CD4-positive, CD25-positive, alpha-beta regulatory T cell (primary cell): ENCODE measurements around the gene WNT7B. TPM values are rescaled to one million over a fixed set of nuclear protein-coding genes. Genes with fewer than 3 reads are reported as not detected.
A peak's percentile ranks its signal among the peaks of the same experiment; 100 is the strongest.

Experiments
- ATAC-seq, 2 donors: fragments of 150-1000 bp; cut with Tn5 transposase; one replicate each; pipeline ENCODE4 v1.10.0; 2021; ENCODE audit warnings: low read depth in 2 of 2, moderate number of reproducible peaks in 2 of 2, moderate library complexity in 1 of 2
- DNase-seq, 3 donors: peaks; one replicate each; pipeline versions ENCODE4 v3.0.0 to v3.0.0-alpha.2; 2012 to 2022; ENCODE audit warnings: mixed read lengths in 1 of 3
- H3K27ac ChIP-seq: one replicate; pipeline ENCODE4 v1.7.0; 2013; ENCODE audit warnings: mild to moderate bottlenecking, low read length; ENCODE audit not compliant: insufficient read depth, poor library complexity, severe bottlenecking
- H3K27me3 ChIP-seq: one replicate; pipeline ENCODE4 v1.7.0; 2013; ENCODE audit warnings: low read length; ENCODE audit not compliant: control insufficient read depth, insufficient read depth
- H3K36me3 ChIP-seq: one replicate; pipeline ENCODE4 v1.7.0; 2013; ENCODE audit warnings: mild to moderate bottlenecking, low read length, moderate library complexity; ENCODE audit not compliant: control insufficient read depth, insufficient read depth
- H3K4me1 ChIP-seq: 2 replicates; pipeline ENCODE4 v1.7.0; 2013; ENCODE audit warnings: mild to moderate bottlenecking, low read length; ENCODE audit not compliant: insufficient read depth, control insufficient read depth, poor library complexity, severe bottlenecking
- H3K4me3 ChIP-seq: one replicate; pipeline ENCODE4 v1.7.0; 2013; ENCODE audit warnings: low read depth, mild to moderate bottlenecking, low read length, moderate library complexity
- H3K9me3 ChIP-seq, 2 experiments: 1 replicate in 1 of 2; 2 replicates in 1 of 2; pipeline ENCODE4 v1.7.0; 2013; ENCODE audit warnings: low read length in 2 of 2, mild to moderate bottlenecking in 1 of 2, moderate library complexity in 1 of 2; ENCODE audit not compliant: control insufficient read depth in 2 of 2
- H3K27ac Mint-ChIP-seq, 3 donors: one replicate each; pipeline ENCODE4 v1.8.0; 2020 to 2022; ENCODE audit warnings: mild to moderate bottlenecking in 3 of 3, mixed read lengths in 3 of 3, moderate library complexity in 2 of 3
- H3K27me3 Mint-ChIP-seq: one replicate; pipeline ENCODE4 v1.8.0; 2022; ENCODE audit warnings: mild to moderate bottlenecking, mixed read lengths
- H3K36me3 Mint-ChIP-seq: one replicate; pipeline ENCODE4 v1.8.0; 2020; ENCODE audit warnings: mixed read lengths
- H3K4me1 Mint-ChIP-seq, 4 donors: one replicate each; pipeline ENCODE4 v1.8.0; 2020 to 2022; ENCODE audit warnings: mixed read lengths in 4 of 4, mild to moderate bottlenecking in 1 of 4
- H3K4me3 Mint-ChIP-seq, 4 donors: one replicate each; pipeline ENCODE4 v1.8.0; 2020 to 2022; ENCODE audit warnings: mild to moderate bottlenecking in 4 of 4, mixed read lengths in 4 of 4, moderate library complexity in 3 of 4
- H3K9me3 Mint-ChIP-seq, 7 donors: one replicate each; pipeline ENCODE4 v1.8.0; 2020 to 2022; ENCODE audit warnings: mixed read lengths in 7 of 7, mild to moderate bottlenecking in 3 of 7, moderate library complexity in 2 of 7
- polyA plus RNA-seq, 4 donors: library from polyadenylated mRNA; unstranded; fragments of 300-500 nt; fragmentation: Illumina TruSeq; gene quantifications; one replicate each; pipeline ENCODE4 v1.2.3, GENCODE V29; 2021
- total RNA-seq: library from RNA; stranded (reverse); gene quantifications from one replicate; pipeline ENCODE4 v1.2.3, GENCODE V29; 2022

Gene WNT7B
- total and polyA plus RNA-seq, 5 donors from 2014 or later: not detected

- peak overlapping the region in 1 of 3 donors; percentile 23 for H3K27ac Mint-ChIP-seq
- H3K4me1 Mint-ChIP-seq: no peaks in the 10 kb centered on the region
- peaks cover 5% of the 10 kb centered on the region for H3K27me3 Mint-ChIP-seq
- ATAC-seq (no peak), DNase-seq (no peak)
- Histone ChIP-seq H3K27ac (no peak overlapping the region), H3K9me3 (peaks cover 0 to 3% of the 10 kb centered on the region in 2 experiments), H3K4me1 (no peaks in the 10 kb centered on the region), H3K27me3 (no peaks in the 10 kb centered on the region), H3K36me3 (no peaks in the 10 kb centered on the region), H3K4me3 (no peak overlapping the region)
- peaks cover 0 to 4% (median 2%) of the 10 kb centered on the region in 7 donors for H3K9me3 Mint-ChIP-seq
- H3K36me3 Mint-ChIP-seq: no peaks in the 10 kb centered on the region
- H3K4me3 Mint-ChIP-seq: no peak overlapping the region
Observed at GRCh38 chr22:45937960-45938359, 39.0 kb downstream of the WNT7B start.

- Histone ChIP-seq H3K27me3 (no peaks in the 10 kb centered on the region), H3K27ac (no peak overlapping the region), H3K4me3 (no peak overlapping the region), H3K36me3 (no peaks in the 10 kb centered on the region), H3K4me1 (no peaks in the 10 kb centered on the region), H3K9me3 (peaks cover 0 to 3% of the 10 kb centered on the region in 2 experiments)
- no peaks in the 10 kb centered on the region for H3K4me1 Mint-ChIP-seq
- peaks cover 5% of the 10 kb centered on the region for H3K27me3 Mint-ChIP-seq
- H3K36me3 Mint-ChIP-seq: no peaks in the 10 kb centered on the region
- H3K9me3 Mint-ChIP-seq: peaks cover 0 to 4% (median 2%) of the 10 kb centered on the region in 7 donors
- no peak overlapping the region for H3K4me3 Mint-ChIP-seq
- DNase-seq (no peak), ATAC-seq (no peak)
- H3K27ac Mint-ChIP-seq: no peak overlapping the region
Observed at GRCh38 chr22:45935573-45935972, 41.4 kb downstream of the WNT7B start.

GRCh38 chr22:45934659-45935341 lies 42.2 kb downstream of the WNT7B start:
- Mint-ChIP-seq H3K9me3 (peaks cover 0 to 4% (median 3%) of the 10 kb centered on the region in 7 donors), H3K27ac (no peak overlapping the region), H3K27me3 (peaks cover 5% of the 10 kb centered on the region), H3K4me1 (no peaks in the 10 kb centered on the region), H3K36me3 (no peaks in the 10 kb centered on the region), H3K4me3 (no peak overlapping the region)
- Histone ChIP-seq H3K4me3 (no peak overlapping the region), H3K36me3 (no peaks in the 10 kb centered on the region), H3K27ac (no peak overlapping the region), H3K9me3 (peaks cover 0 to 3% of the 10 kb centered on the region in 2 experiments), H3K4me1 (no peaks in the 10 kb centered on the region), H3K27me3 (no peaks in the 10 kb centered on the region)
- no peak for DNase-seq
- no peak for ATAC-seq

- H3K9me3 Mint-ChIP-seq: peaks cover 0 to 4% (median 3%) of the 10 kb centered on the region in 7 donors
- no peaks in the 10 kb centered on the region for H3K36me3 Mint-ChIP-seq
- H3K4me1 Mint-ChIP-seq: no peaks in the 10 kb centered on the region
Observed at GRCh38 chr22:45934168-45934564, 42.8 kb downstream of the WNT7B start.

GRCh38 chr22:45933506-45934167 lies 43.3 kb downstream of the WNT7B start:
- no peak for ATAC-seq
- H3K36me3 Mint-ChIP-seq: no peaks in the 10 kb centered on the region
- Histone ChIP-seq H3K27ac (no peak overlapping the region), H3K9me3 (no peaks in the 10 kb centered on the region), H3K36me3 (no peaks in the 10 kb centered on the region), H3K4me3 (no peak overlapping the region), H3K27me3 (no peaks in the 10 kb centered on the region), H3K4me1 (no peaks in the 10 kb centered on the region)
- peaks cover 5% of the 10 kb centered on the region for H3K27me3 Mint-ChIP-seq
- H3K4me3 Mint-ChIP-seq: no peak overlapping the region
- H3K4me1 Mint-ChIP-seq: no peaks in the 10 kb centered on the region
- H3K27ac Mint-ChIP-seq: no peak overlapping the region
- DNase-seq: no peak
- peaks cover 0 to 4% (median 3%) of the 10 kb centered on the region in 7 donors for H3K9me3 Mint-ChIP-seq

More at GRCh38 chr22:45934168-45934564, 42.8 kb downstream of the WNT7B start:
- Histone ChIP-seq H3K36me3 (no peaks in the 10 kb centered on the region), H3K9me3 (peaks cover 0 to 3% of the 10 kb centered on the region in 2 experiments), H3K4me3 (no peak overlapping the region), H3K27ac (no peak overlapping the region), H3K27me3 (no peaks in the 10 kb centered on the region), H3K4me1 (no peaks in the 10 kb centered on the region)
- H3K27me3 Mint-ChIP-seq: peaks cover 5% of the 10 kb centered on the region
- ATAC-seq (no peak), DNase-seq (no peak)
- H3K27ac Mint-ChIP-seq: no peak overlapping the region
- no peak overlapping the region for H3K4me3 Mint-ChIP-seq

GRCh38 chr22:45932071-45932470 lies 44.9 kb downstream of the WNT7B start:
- Mint-ChIP-seq H3K27me3 (peaks cover 5% of the 10 kb centered on the region), H3K27ac (no peak overlapping the region), H3K4me3 (no peak overlapping the region), H3K4me1 (no peaks in the 10 kb centered on the region), H3K36me3 (no peaks in the 10 kb centered on the region), H3K9me3 (peaks cover 0 to 3% (median 0%) of the 10 kb centered on the region in 7 donors)
- no peak overlapping the region for H3K4me3 ChIP-seq
- no peak for DNase-seq
- H3K36me3 ChIP-seq: no peaks in the 10 kb centered on the region
- H3K27me3 ChIP-seq: no peaks in the 10 kb centered on the region
- no peak for ATAC-seq
- no peaks in the 10 kb centered on the region for H3K4me1 ChIP-seq
- no peak overlapping the region for H3K27ac ChIP-seq
- no peaks in the 10 kb centered on the region for H3K9me3 ChIP-seq

GRCh38 chr22:45931042-45931441 lies 45.9 kb downstream of the WNT7B start:
- no peaks in the 10 kb centered on the region for H3K4me1 ChIP-seq
- Mint-ChIP-seq H3K27me3 (peaks cover 5% of the 10 kb centered on the region), H3K9me3 (peaks cover 0 to 3% (median 0%) of the 10 kb centered on the region in 7 donors), H3K4me3 (no peak overlapping the region), H3K27ac (no peak overlapping the region), H3K4me1 (no peaks in the 10 kb centered on the region), H3K36me3 (no peaks in the 10 kb centered on the region)
- no peak overlapping the region for H3K27ac ChIP-seq
- no peak for ATAC-seq
- no peak overlapping the region for H3K4me3 ChIP-seq
- H3K27me3 ChIP-seq: no peaks in the 10 kb centered on the region
- H3K36me3 ChIP-seq: no peaks in the 10 kb centered on the region
- no peaks in the 10 kb centered on the region for H3K9me3 ChIP-seq
- no peak for DNase-seq

- Histone ChIP-seq H3K4me3 (no peak overlapping the region), H3K4me1 (no peaks in the 10 kb centered on the region), H3K9me3 (no peaks in the 10 kb centered on the region), H3K27me3 (no peaks in the 10 kb centered on the region), H3K27ac (no peak overlapping the region), H3K36me3 (no peaks in the 10 kb centered on the region)
- Mint-ChIP-seq H3K36me3 (no peaks in the 10 kb centered on the region), H3K9me3 (peaks cover 0 to 2% (median 0%) of the 10 kb centered on the region in 7 donors), H3K4me1 (no peaks in the 10 kb centered on the region), H3K27me3 (no peaks in the 10 kb centered on the region), H3K27ac (no peak overlapping the region), H3K4me3 (no peak overlapping the region)
- ATAC-seq (no peak), DNase-seq (no peak)
Observed at GRCh38 chr22:45930324-45930723, 46.6 kb downstream of the WNT7B start.
